Measurements from ENCODE around the gene LSM10. TPM values are rescaled to one million over a fixed set of nuclear protein-coding genes. Genes with fewer than 3 reads are reported as not detected.

LSM10 gene
- total and polyA plus RNA-seq, 2 of the 4 experiments (the other 2 are of a cell fraction) = 11.7 to 78.9 TPM

GRCh38 chr1:36382669-36383068, 15.0 kb downstream of the LSM10 start:
- no peak overlapping the region for H3K4me2 ChIP-seq (ENCODE audit: low read depth, low read length)
- ATAC-seq (ENCODE audit: low read depth) (no peak), DNase-seq (no peak)
- ChIA-PET POLR2A (ENCODE audit: unreplicated experiment) (no interaction called here), CTCF (interaction anchor here (1.1 kb wide), 1 partner anchor 40 kb away, joined by 3 read pairs; no protein-coding TSS in a partner anchor)
- intact Hi-C loops (cut with micrococcal nuclease) (no loop called here), dilution Hi-C loops (cut with HindIII; ENCODE audit: low sequenced_read_pairs, unreplicated experiment) (no loop called here), in situ Hi-C loops (cut with MboI; ENCODE audit: low sequenced_read_pairs) (no loop called here)
- H3K9me1 ChIP-seq (ENCODE audit: insufficient read depth, low read length) = peaks cover 27% of the 10 kb centered on the region
- no peak overlapping the region for H2BK120ac ChIP-seq (ENCODE audit: low read depth, low read length)
- TF ChIP-seq POLR2A (IDR thresholded peaks at IDR 0.05; ENCODE audit: low read depth, low read length) (no peak), RCOR1 (IDR thresholded peaks at IDR 0.05; ENCODE audit: insufficient replicate concordance, low read length) (no peak), SMC3 (IDR thresholded peaks at IDR 0.05; ENCODE audit: low read depth, low read length) (no peak), NFE2L2 (IDR thresholded peaks at IDR 0.05; ENCODE audit: low read depth, low read length) (no peak), MAZ (IDR thresholded peaks at IDR 0.05; ENCODE audit: borderline replicate concordance, low read depth, low read length) (no peak), FOS (IDR thresholded peaks at IDR 0.05; ENCODE audit: low read depth, low read length) (no peak), MAFK (IDR thresholded peaks at IDR 0.05; ENCODE audit: low read depth, low read length) (no peak), CHD1 (IDR thresholded peaks at IDR 0.05; ENCODE audit: low read depth, low read length) (no peak), CEBPB (IDR thresholded peaks at IDR 0.05; ENCODE audit: low read depth, low read length) (no peak)
- no peak overlapping the region for H3K18ac ChIP-seq (ENCODE audit: low read depth, low read length)
- H3K36me3 ChIP-seq (ENCODE audit: control insufficient read depth, insufficient read depth, low read length) = peaks cover 8% of the 10 kb centered on the region
- H3K14ac ChIP-seq (replicated peaks; ENCODE audit: low read depth, low read length) = no peak overlapping the region
- no peak overlapping the region for H2AFZ ChIP-seq (replicated peaks; ENCODE audit: low read length, poor library complexity)
- H3K56ac ChIP-seq (ENCODE audit: extremely low read depth, insufficient read depth, low read length) = no peak overlapping the region
- no peak overlapping the region for H2BK15ac ChIP-seq (ENCODE audit: low read depth, low read length)
- H2AK9ac ChIP-seq (replicated peaks; ENCODE audit: low read depth, low read length, poor library complexity) = no peak overlapping the region
- no peak overlapping the region for H2BK20ac ChIP-seq (ENCODE audit: low read depth, low read length)
- H2AK5ac ChIP-seq (ENCODE audit: low read depth, low read length) = no peak overlapping the region
- H3K9ac ChIP-seq (ENCODE audit: low read depth, low read length) = no peak overlapping the region
- no peak overlapping the region for H4K5ac ChIP-seq (ENCODE audit: low read depth, low read length)
- H3K4me1 ChIP-seq (ENCODE audit: control insufficient read depth, insufficient read depth, low read length) = peaks cover 13% of the 10 kb centered on the region
- H3K79me1 ChIP-seq (ENCODE audit: low read depth in 1 of 2, low read length in 2 of 2) = peaks cover 10 to 71% of the 10 kb centered on the region in 2 experiments
- no TSS peak for BruUV-seq (replicated peaks)
- H4K91ac ChIP-seq (ENCODE audit: insufficient read depth, low read depth, low read length) = no peak overlapping the region
- H3K23ac ChIP-seq (ENCODE audit: low read depth, low read length) = no peak overlapping the region
- no peak overlapping the region for H4K8ac ChIP-seq (ENCODE audit: low read depth in 2 of 2, low read length in 2 of 2)
- WGBS, 2 experiments (ENCODE audit: extremely low coverage in 2 of 2, insufficient read length in 1 of 2) = 100% methylated on average over 1 of the region's 4 CpGs; no CpG with 5 or more reads in 1 of the 2 experiments
- H3K4me3 ChIP-seq (ENCODE audit: insufficient read depth, low read depth, low read length) = no peak overlapping the region
- no peaks in the 10 kb centered on the region for H3K27me3 ChIP-seq (ENCODE audit: control insufficient read depth, insufficient read depth, low read length)
- no peak overlapping the region for H3K4ac ChIP-seq (ENCODE audit: low read depth, low read length)
- H3K27ac ChIP-seq (ENCODE audit: insufficient read depth, low read length) = no peak overlapping the region
- H2BK5ac ChIP-seq (ENCODE audit: low read depth, low read length, poor library complexity, severe bottlenecking) = no peak overlapping the region
- no peaks in the 10 kb centered on the region for H3K9me3 ChIP-seq (ENCODE audit: control insufficient read depth, insufficient read depth, low read length)
- H4K20me1 ChIP-seq (ENCODE audit: insufficient read depth, low read length) = peaks cover 66% of the 10 kb centered on the region
